HCT116 (cell line): ENCODE measurements around the gene AKR1E2. TPM values are rescaled to one million over a fixed set of nuclear protein-coding genes. Genes with fewer than 3 reads are reported as not detected.

ENCODE experiments used
- ATAC-seq: fragments of 200-7000 bp; cut with Tn5 transposase; 2 replicates; pipeline ENCODE4 v1.9.1; 2020; ENCODE audit warnings: mild to moderate bottlenecking, moderate library complexity
- BruUV-seq: library from RNA; stranded (reverse); fragments of 400-500 nt; replicated peaks from 2 replicates; lab custom pipeline; 2021; lab: Mats Ljungman, UMichigan
- CTCF ChIA-PET: fragments of 300-600 bp; sonication (Branson Sonifier 250); formaldehyde crosslinking; loops from one replicate; lab custom pipeline; 2021; ENCODE audit warnings: antibody characterized with exemption; lab: Charles Lee
- POLR2A ChIA-PET: fragments of 300-600, 350-600 bp; sonication (Branson Sonifier 250); formaldehyde crosslinking; loops from one replicate; lab custom pipeline; 2021; ENCODE audit warnings: antibody characterized with exemption; lab: Charles Lee
- RAD21 ChIA-PET, 2 experiments: fragments of 300-600 bp; sonication (Branson Sonifier 250); formaldehyde crosslinking; loops; one replicate each; lab custom pipeline; 2023; ENCODE audit warnings: low total read pairs in 2 of 2; ENCODE audit not compliant: uncharacterized antibody in 2 of 2, unreplicated experiment in 2 of 2, low non-redundant PET in 1 of 2; lab: Charles Lee
- DNase-seq: peaks from one replicate; pipeline ENCODE4 v3.0.0-alpha.2; 2010; ENCODE audit warnings: low read depth, low spot score
- H2AFZ ChIP-seq: fragments of 200-600 bp; shearing (Covaris generic), sonication (generic); 2 replicates; pipeline ENCODE4 v1.6.1; 2017; ENCODE audit warnings: low read depth, mixed run types, mixed read lengths, antibody characterized with exemption, low read length; ENCODE audit not compliant: poor library complexity, severe bottlenecking
- H3K27ac ChIP-seq: 2 replicates; pipeline ENCODE4 v1.5.1; 2012; ENCODE audit warnings: low read depth, low read length
- H3K27me3 ChIP-seq: fragments of 200-600 bp; sonication (generic); 2 replicates; pipeline ENCODE4 v1.6.1; 2016; ENCODE audit warnings: mixed run types, low read length, mixed read lengths; ENCODE audit not compliant: insufficient read depth
- H3K36me3 ChIP-seq, 2 experiments: fragments of 200-500 bp in 1 of 2; fragments of 200-600 bp in 1 of 2; sonication (Bioruptor generic) in 1 of 2; sonication (generic) in 1 of 2; 2 replicates each; pipeline versions ENCODE4 v1.5.1 to v1.6.1; 2014 to 2016; ENCODE audit warnings: low read length in 2 of 2, inconsistent platforms in 1 of 2, mixed read lengths in 1 of 2, mixed run types in 1 of 2; ENCODE audit not compliant: insufficient read depth in 2 of 2, control insufficient read depth in 1 of 2
- H3K4me1 ChIP-seq, 2 experiments: fragments of 200-600 bp in 1 of 2; sonication (generic) in 1 of 2; 2 replicates each; pipeline versions ENCODE4 v1.5.1 to v1.6.1; 2012 to 2017; ENCODE audit warnings: low read length in 2 of 2, inconsistent platforms in 1 of 2, mild to moderate bottlenecking in 1 of 2, mixed read lengths in 1 of 2, mixed run types in 1 of 2, moderate library complexity in 1 of 2; ENCODE audit not compliant: insufficient read depth in 2 of 2, control insufficient read depth in 1 of 2
- H3K4me2 ChIP-seq: fragments of 200-600 bp; sonication (generic); 2 replicates; pipeline ENCODE4 v1.6.1; 2017; ENCODE audit warnings: mixed run types, low read length, mixed read lengths
- H3K4me3 ChIP-seq, 2 experiments: fragments of 200-600 bp in 1 of 2; sonication (generic) in 1 of 2; replicated peaks in 1 of 2; 2 replicates each; pipeline ENCODE4 v1.5.1; 2011 to 2016; ENCODE audit warnings: low read length in 2 of 2, control low read depth in 1 of 2, low read depth in 1 of 2, mild to moderate bottlenecking in 1 of 2, mixed read lengths in 1 of 2, mixed run types in 1 of 2
- H3K79me2 ChIP-seq: fragments of 200-600 bp; sonication (generic); 2 replicates; pipeline ENCODE4 v1.6.1; 2017; ENCODE audit warnings: mild to moderate bottlenecking, mixed run types, low read length, moderate library complexity, mixed read lengths; ENCODE audit not compliant: insufficient read depth
- H3K9ac ChIP-seq: fragments of 200-600 bp; sonication (generic); 2 replicates; pipeline ENCODE4 v1.6.1; 2016; ENCODE audit warnings: low read length, mixed read lengths
- H3K9me2 ChIP-seq: fragments of 200-600 bp; sonication (generic), shearing (Covaris generic); 2 replicates; pipeline ENCODE4 v1.6.1; 2017; ENCODE audit warnings: mixed run types, mild to moderate bottlenecking, moderate library complexity; ENCODE audit not compliant: insufficient read depth
- H3K9me3 ChIP-seq, 2 experiments: fragments of 200-500 bp in 1 of 2; fragments of 200-600 bp in 1 of 2; sonication (Bioruptor generic) in 1 of 2; sonication (generic) in 1 of 2; 2 replicates each; pipeline ENCODE4 v1.6.1; 2014 to 2017; ENCODE audit warnings: low read length in 2 of 2, mixed read lengths in 2 of 2, inconsistent platforms in 1 of 2, low read depth in 1 of 2, mild to moderate bottlenecking in 1 of 2, mixed run types in 1 of 2, moderate library complexity in 1 of 2; ENCODE audit not compliant: control insufficient read depth in 1 of 2, insufficient read depth in 1 of 2
- H4K20me1 ChIP-seq: fragments of 200-600 bp; sonication (generic), shearing (Covaris generic); 2 replicates; pipeline ENCODE4 v1.6.1; 2017; ENCODE audit warnings: mixed run types, mild to moderate bottlenecking, moderate library complexity; ENCODE audit not compliant: insufficient read depth
- EGR1 ChIP-seq: IDR thresholded peaks from 2 replicates; pipeline ENCODE4 v1.6.1; 2012; ENCODE audit warnings: low read depth
- ELF1 ChIP-seq: IDR thresholded peaks from 2 replicates; pipeline ENCODE4 v1.6.1; 2012; ENCODE audit warnings: low read depth, borderline replicate concordance
- POLR2A ChIP-seq: IDR thresholded peaks from 2 replicates; pipeline ENCODE4 v1.7.0; 2011; ENCODE audit warnings: borderline replicate concordance; ENCODE audit not compliant: insufficient read depth, insufficient read length; ENCODE audit errors: extremely low read depth
- POLR2AphosphoS5 ChIP-seq: IDR thresholded peaks from 2 replicates; pipeline ENCODE4 v1.6.1; 2011; ENCODE audit warnings: mild to moderate bottlenecking, low read depth, low read length, moderate library complexity
- TCF7L2 ChIP-seq: IDR thresholded peaks from 2 replicates; pipeline ENCODE4 v1.7.0; 2011; ENCODE audit warnings: borderline replicate concordance, inconsistent platforms; ENCODE audit not compliant: insufficient read depth, insufficient read length; ENCODE audit errors: extremely low read depth
- intact Hi-C: fragments of 100-400 bp; cut with micrococcal nuclease; formaldehyde crosslinking; loops from 2 replicates; pipeline ENCODE4 v1.10.0; 2022
- total RNA-seq: library from RNA; stranded (reverse); gene quantifications from one replicate; pipeline ENCODE4 v1.2.1, GENCODE V29; 2021; ENCODE audit not compliant: unreplicated experiment
- TF ChIP-seq, protein P1 (sequence below), 3 experiments: fragments of 200-600 bp in 1 of 3; sonication (generic) in 1 of 3; IDR thresholded peaks in 2 of 3; conservative IDR thresholded peaks in 1 of 3; 2 replicates each; pipeline ENCODE4 v1.5.1; 2012 to 2017; ENCODE audit warnings: low read depth in 2 of 3, low read length in 2 of 3, antibody characterized with exemption in 1 of 3, borderline replicate concordance in 1 of 3, control low read depth in 1 of 3, mild to moderate bottlenecking in 1 of 3, mixed read lengths in 1 of 3, mixed run types in 1 of 3, moderate library complexity in 1 of 3; ENCODE audit not compliant: insufficient read depth in 1 of 3
- TF ChIP-seq, protein P2 (sequence below): IDR thresholded peaks from 2 replicates; pipeline ENCODE4 v1.6.1; 2011; ENCODE audit warnings: mild to moderate bottlenecking, low read length, moderate library complexity; ENCODE audit not compliant: insufficient replicate concordance; ENCODE audit errors: extremely low read depth
- TF ChIP-seq, protein P3 (sequence below): IDR thresholded peaks from 2 replicates; pipeline ENCODE4 v1.6.1; 2012

Gene AKR1E2
- total RNA-seq, 1 experiment from 2014 or later = 5.0 TPM

GRCh38 chr10:4846775-4847174 is 20.8 kb downstream of the AKR1E2 start:
- Histone ChIP-seq H3K4me1 (peaks cover 0 to 5% of the 10 kb centered on the region in 2 experiments; a peak in 1 of 4 replicates), H3K9ac (no peak overlapping the region), H3K36me3 (no peaks in the 10 kb centered on the region; a peak in 1 of 4 replicates), H3K79me2 (no peaks in the 10 kb centered on the region), H3K27me3 (no peaks in the 10 kb centered on the region), H3K27ac (no peak overlapping the region), H3K9me3 (no peaks in the 10 kb centered on the region), H3K4me3 (no peak overlapping the region), H3K9me2 (no peaks in the 10 kb centered on the region), H3K4me2 (no peak overlapping the region), H4K20me1 (no peaks in the 10 kb centered on the region), H2AFZ (no peak overlapping the region)
- no peak for DNase-seq
- ChIA-PET RAD21 (no interaction called here), CTCF (no interaction called here), POLR2A (no interaction called here)
- no TSS peak for BruUV-seq
- intact Hi-C loops = no loop called here
- TF ChIP-seq POLR2AphosphoS5 = no peak
- TF ChIP-seq, protein P1, sequence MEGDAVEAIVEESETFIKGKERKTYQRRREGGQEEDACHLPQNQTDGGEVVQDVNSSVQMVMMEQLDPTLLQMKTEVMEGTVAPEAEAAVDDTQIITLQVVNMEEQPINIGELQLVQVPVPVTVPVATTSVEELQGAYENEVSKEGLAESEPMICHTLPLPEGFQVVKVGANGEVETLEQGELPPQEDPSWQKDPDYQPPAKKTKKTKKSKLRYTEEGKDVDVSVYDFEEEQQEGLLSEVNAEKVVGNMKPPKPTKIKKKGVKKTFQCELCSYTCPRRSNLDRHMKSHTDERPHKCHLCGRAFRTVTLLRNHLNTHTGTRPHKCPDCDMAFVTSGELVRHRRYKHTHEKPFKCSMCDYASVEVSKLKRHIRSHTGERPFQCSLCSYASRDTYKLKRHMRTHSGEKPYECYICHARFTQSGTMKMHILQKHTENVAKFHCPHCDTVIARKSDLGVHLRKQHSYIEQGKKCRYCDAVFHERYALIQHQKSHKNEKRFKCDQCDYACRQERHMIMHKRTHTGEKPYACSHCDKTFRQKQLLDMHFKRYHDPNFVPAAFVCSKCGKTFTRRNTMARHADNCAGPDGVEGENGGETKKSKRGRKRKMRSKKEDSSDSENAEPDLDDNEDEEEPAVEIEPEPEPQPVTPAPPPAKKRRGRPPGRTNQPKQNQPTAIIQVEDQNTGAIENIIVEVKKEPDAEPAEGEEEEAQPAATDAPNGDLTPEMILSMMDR (IDR thresholded peaks at IDR 0.05 in 2 of 3, conservative IDR thresholded peaks at IDR 0.05 in 1 of 3; ENCODE audit: borderline replicate concordance in 1 of 3, insufficient read depth in 1 of 3, low read depth in 2 of 3, low read length in 2 of 3) = no peak
- no peak for TF ChIP-seq ELF1
- no peak for TF ChIP-seq TCF7L2
- no peak for TF ChIP-seq EGR1
- TF ChIP-seq, protein P2, sequence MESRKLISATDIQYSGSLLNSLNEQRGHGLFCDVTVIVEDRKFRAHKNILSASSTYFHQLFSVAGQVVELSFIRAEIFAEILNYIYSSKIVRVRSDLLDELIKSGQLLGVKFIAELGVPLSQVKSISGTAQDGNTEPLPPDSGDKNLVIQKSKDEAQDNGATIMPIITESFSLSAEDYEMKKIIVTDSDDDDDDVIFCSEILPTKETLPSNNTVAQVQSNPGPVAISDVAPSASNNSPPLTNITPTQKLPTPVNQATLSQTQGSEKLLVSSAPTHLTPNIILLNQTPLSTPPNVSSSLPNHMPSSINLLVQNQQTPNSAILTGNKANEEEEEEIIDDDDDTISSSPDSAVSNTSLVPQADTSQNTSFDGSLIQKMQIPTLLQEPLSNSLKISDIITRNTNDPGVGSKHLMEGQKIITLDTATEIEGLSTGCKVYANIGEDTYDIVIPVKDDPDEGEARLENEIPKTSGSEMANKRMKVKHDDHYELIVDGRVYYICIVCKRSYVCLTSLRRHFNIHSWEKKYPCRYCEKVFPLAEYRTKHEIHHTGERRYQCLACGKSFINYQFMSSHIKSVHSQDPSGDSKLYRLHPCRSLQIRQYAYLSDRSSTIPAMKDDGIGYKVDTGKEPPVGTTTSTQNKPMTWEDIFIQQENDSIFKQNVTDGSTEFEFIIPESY = no peak
- no peak for TF ChIP-seq POLR2A
- TF ChIP-seq, protein P3, sequence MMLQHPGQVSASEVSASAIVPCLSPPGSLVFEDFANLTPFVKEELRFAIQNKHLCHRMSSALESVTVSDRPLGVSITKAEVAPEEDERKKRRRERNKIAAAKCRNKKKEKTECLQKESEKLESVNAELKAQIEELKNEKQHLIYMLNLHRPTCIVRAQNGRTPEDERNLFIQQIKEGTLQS = no peak
- ATAC-seq = no peak
